AG09309 (cell line): Measurements from ENCODE around the gene NRL.

Experiments used
- DNase-seq: peaks from one replicate; pipeline ENCODE4 v3.0.0-alpha.2; 2010; ENCODE audit warnings: low read depth
- H3K4me3 ChIP-seq: 2 replicates; pipeline ENCODE4 v1.5.1; 2011; ENCODE audit warnings: mild to moderate bottlenecking, low read depth, low read length, moderate library complexity; ENCODE audit not compliant: control insufficient read depth
- CTCF ChIP-seq: IDR thresholded peaks from 2 replicates; pipeline ENCODE4 v1.5.1; 2011; ENCODE audit warnings: mild to moderate bottlenecking, low read depth, low read length, inconsistent platforms; ENCODE audit not compliant: insufficient read depth, control insufficient read depth; ENCODE audit errors: missing control alignments

NRL gene

GRCh38 chr14:24077086-24077485, 37.7 kb downstream of the NRL start:
- no peak for TF ChIP-seq CTCF
- DNase-seq = no peak
- H3K4me3 ChIP-seq = no peak overlapping the region

DNA sequence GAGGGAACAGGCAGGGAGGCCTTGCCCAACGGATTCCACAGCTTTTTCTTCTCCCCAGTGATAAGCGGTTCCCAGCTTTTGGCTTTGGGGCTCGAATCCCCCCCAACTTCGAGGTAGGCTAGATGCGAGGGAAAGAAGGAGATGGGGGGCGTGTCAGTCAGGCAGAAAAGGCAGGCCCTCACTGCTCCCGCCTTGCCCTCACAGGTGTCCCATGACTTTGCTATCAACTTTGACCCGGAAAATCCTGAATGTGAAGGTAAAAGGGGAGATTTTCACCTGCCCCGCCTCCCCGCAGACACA, 38.5 kb downstream of the NRL start:
- DNase-seq = no peak
- H3K4me3 ChIP-seq = no peak overlapping the region
- no peak for TF ChIP-seq CTCF

DNA sequence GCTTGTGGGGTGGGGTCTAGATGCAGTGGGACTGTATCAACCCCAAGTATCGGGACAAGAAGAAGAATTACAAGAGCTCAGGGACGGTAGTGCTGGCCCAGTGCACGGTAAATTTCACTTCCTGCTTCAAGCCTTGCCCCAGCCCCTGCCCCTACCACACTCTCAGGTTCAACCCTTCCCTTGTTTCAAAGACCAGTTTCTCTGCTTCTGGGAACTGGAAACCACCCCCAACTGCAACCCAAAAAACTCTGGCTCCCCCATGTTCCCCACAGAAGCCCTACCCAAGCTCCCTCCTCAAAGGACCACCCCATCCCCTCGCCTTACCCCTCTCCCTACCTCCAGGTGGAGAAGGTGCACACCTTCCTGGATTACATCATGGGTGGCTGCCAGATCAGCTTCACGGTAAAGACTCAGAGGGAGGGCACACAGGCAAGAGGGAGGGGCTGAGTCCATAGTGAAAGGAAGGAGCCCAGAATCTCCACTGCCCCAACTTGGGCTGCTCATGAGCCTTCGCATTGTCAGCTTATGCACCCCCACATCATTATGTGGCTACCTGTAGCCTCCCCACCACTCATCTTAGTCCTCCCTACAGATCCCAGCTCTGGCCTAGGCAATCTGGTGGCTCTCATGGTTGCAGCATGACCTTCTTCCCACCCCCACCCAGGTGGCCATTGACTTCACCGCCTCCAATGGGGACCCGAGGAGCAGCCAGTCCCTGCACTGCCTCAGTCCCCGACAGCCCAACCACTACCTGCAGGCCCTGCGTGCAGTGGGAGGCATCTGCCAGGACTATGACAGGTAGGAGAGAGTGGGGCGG, 39.1 kb downstream of the NRL start:
- DNase-seq = no peak
- H3K4me3 ChIP-seq = no peak overlapping the region
- TF ChIP-seq CTCF = no peak

DNA sequence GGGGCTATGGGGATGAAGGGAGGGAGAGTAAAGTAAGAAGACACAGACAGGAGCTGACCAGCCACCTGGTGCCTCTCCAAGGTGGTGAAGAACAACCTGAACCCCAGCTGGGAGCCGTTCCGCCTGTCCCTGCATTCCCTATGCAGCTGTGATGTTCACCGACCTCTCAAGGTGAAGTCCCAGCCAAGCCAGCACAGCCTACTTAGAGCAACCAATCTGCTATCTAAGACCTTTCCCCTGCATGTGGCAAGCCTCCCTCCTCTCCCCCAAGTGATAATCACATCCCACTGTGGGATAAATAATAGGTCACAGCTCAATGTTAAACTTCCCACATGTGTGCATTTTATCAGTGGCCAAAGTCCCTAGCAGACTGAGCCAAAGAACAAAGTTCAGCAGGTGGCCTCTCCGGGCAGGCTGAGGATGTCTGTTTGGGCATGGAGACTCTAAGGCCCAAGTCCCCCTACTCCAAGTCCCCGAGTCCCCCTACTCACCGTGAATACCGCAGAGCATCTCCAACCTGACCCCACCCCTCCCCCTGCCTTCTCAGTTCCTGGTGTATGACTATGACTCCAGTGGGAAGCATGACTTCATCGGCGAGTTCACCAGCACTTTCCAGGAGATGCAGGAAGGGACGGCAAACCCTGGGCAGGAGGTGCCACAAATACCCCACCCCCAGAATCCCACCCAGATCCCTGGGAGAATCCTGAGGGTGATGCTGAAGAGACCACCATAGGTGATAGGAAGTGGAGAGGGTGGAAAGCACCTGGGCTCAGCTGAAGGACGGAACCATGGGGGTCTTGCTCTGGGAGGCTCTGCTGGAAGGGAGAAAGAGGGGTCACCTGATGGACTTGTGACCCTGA, 39.9 kb downstream of the NRL start:
- TF ChIP-seq CTCF = no peak
- H3K4me3 ChIP-seq = no peak overlapping the region
- DNase-seq = no peak

GRCh38 chr14:24072881-24073877, 41.6 kb downstream of the NRL start:
- TF ChIP-seq CTCF = no peak
- no peak overlapping the region for H3K4me3 ChIP-seq
- no peak for DNase-seq

DNA sequence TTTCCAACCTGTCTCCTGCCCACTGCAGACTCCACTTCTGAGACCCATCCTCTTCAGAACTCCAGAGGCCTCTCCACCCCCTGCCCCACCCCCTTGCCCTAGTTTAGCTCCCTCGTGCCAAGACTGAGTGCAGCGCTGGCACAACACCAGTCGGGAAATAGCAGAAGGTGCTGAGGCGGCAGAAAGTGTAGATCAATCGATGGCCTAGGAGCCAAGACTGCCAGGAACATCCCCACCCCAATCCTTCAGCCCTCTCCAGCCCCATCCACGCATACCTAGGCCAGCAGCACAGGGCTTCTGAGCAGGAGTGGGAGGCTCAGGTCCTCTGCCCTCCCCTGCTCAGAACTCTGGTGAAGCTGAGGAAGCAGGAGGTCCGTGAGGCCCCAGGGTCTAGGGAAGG, 42.3 kb downstream of the NRL start:
- DNase-seq = no peak
- H3K4me3 ChIP-seq = no peak overlapping the region
- no peak for TF ChIP-seq CTCF
